Activated naive CD8-positive, alpha-beta T cell treated with anti-CD3 and anti-CD28 coated beads, Interleukin-2, amount 50 U/mL, for 16 hours (primary cell): Measurements from ENCODE around the gene GIMAP8.
"Not testable (repeated sequence)": the region's sequence is repeated elsewhere in the genome, so short reads cannot be mapped to it uniquely, and the experiment has no call there.

Experiments used
- DNase-seq: peaks from one replicate; pipeline ENCODE4 v3.0.0-alpha.2; 2020; ENCODE audit warnings: low read depth, low spot score

Gene GIMAP8

DNA sequence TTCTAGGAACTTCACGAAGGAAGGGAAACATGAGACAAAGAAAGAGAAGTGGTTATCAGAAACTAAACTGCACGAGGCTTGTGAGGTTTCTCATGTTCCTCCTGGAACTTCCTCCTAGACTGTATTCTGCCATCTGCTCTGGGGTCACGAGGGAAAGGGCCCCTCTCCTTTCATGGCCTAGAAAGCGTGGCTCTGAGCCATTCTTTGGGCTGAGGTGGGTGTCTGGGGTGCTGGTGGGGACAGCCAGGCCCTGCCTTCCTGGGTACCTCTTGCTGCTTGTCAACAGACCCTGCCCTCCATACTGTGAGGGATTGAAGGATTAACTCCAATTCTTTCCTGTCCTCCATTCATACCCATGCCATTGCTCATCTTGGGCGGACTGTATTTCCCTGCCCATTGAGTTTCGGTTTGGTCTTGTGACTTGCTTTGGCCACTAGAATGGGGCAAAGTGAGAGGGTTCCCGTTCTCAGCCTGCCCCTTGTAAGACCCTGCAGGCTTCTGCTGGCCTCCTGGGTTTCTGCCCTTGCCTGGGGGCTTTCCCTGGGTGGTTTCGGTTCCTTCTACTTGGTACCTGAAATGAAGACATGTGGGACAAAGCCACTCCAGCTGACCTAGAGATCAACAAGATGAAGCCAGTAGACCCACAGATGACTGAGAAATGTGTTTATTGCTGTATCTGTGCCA is 14.9 kb upstream of the GIMAP8 start:
- no peak for DNase-seq

DNA sequence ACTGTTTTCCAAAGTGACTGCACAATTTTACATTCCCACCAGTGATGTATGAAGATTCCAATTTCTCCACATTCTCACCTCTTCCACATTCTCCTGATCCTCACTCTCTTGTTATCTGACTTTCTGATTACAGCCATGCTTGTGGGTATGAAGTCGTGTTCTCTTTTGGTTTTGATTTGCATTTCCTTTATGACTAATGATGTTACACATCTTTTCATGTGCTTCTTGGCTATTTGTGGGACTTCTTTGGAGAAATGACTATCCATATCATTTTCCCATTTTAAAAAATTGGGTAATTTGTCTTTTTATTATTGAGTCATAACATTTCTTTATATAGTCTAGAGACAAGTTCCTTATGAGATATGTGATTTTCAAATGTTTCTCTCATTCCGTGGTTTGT is 10.5 kb upstream of the GIMAP8 start:
- DNase-seq: no peak

DNA sequence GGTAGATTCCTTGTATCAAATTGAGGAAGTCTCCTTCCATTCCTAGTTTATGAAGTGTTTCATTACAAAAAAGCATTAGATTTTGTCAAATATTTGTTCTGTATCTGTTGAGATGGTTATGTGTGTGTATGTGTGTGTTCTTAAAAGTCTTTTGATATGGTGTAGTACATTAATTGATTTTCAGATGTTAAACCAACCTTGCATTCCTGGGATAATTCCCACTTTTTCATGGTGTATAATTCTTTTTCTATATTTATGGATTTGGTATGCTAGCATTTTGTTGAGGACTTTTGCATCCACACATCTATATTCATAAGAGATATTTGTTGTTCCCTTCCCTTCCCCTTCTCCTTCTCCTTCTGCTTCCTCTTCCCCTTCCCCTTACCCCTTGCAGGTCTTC is 8.9 kb upstream of the GIMAP8 start:
- no peak for DNase-seq

DNA sequence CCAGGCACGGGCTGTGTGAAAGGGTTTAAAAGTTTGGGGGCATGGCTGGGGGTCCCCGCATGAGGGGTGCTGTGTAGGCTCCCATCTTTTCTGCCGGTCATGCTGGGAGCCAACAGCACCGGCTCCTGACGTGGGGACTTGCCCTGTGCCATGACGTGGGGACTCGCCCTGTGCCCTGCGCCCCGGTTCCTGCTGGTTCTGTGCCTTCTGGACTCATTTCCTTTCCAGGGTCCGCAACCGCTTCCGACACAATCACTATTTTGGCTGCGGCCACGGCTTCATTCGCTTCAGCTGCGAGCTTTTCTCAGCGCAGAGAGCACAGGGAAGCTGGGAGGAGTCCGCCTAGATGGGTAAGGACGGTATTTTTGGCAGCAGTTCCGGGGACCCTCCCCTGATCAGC is 7.6 kb upstream of the GIMAP8 start:
- DNase-seq: no peak

DNA sequence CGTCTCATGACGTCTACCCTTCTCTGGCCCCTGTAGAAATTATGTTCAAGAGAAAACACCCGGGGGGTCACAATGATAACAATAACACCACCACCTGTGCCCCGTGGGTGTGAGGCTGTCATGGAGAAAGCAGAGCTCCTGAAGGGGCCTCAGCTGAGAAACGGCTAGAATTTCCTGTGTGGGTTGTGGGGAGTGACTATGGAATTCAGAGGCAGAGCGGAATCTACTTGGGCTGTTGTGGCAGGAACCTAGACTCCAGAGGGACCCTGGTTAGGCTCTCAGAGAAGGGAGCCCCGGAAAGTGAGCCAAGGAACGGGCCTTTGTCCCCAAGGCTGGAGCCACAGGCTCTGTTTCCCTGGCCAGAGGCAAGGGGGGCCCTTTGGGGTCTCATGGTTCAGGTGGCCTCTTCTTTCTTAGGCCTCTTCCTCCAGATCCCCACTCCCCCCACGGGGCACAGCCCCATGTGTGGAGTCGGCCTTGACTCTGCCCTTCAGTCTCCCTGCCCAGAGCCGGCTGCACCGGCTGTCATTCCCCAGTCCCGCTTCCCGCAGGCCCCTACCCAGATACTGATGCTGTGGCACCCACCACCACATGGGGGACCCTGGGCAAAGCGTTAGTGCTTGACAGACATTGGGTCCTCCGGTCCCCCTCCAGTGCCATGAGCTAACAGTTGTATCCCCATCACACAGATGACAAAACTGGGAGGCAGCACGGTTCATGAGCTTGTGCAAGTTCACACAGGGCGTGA is 6.5 kb upstream of the GIMAP8 start:
- DNase-seq: no peak

GRCh38 chr7:150444674-150445365 is 5.6 kb upstream of the GIMAP8 start:
- no peak for DNase-seq

- no peak for DNase-seq
Measured at GRCh38 chr7:150446288-150446938, 4.0 kb upstream of the GIMAP8 start.

DNA sequence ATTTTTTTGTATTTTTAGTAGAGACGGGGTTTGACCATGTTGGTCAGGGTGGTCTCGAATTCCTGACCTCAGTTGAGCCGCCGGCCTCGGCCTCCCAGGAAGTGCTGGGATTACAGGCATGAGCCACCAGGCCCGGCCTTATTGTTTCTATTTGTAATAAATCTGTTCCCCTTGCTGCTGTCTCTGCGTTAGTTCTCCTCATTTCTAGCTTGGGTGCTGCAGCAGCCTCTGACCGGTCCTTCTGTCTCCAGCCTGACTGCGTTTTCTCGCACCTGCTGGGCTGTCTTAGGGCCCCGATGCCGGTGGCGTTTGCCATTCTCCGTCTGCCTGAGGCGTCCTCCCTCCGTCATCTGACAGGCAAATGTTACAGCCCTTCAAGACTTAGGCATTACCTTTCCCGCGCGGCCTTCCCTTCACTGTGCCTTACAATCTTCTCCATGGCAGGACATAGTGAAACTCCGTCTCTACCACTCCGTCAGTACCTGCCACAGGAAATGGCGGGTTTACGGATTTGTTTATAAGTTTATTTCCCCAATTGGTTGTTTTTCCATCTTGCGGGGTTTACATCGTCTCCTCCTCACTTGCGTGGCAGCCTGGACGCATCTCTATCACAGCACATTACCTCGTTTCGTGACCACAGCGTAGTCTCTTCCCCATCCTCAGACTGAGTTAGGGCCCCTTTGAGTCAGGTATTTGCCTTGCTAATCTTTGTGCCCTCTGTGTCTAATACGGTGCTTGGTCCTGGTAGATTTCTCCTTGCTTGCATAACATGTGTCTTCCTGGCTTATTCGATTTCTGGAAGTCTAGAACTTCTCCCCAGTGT is 2.3 kb upstream of the GIMAP8 start:
- DNase-seq: no peak

GRCh38 chr7:150448789-150449147 is 1.7 kb upstream of the GIMAP8 start:
- DNase-seq: peak; percentile 72

- DNase-seq: no peak
Measured at GRCh38 chr7:150449206-150449952, 1.1 kb upstream of the GIMAP8 start.

DNA sequence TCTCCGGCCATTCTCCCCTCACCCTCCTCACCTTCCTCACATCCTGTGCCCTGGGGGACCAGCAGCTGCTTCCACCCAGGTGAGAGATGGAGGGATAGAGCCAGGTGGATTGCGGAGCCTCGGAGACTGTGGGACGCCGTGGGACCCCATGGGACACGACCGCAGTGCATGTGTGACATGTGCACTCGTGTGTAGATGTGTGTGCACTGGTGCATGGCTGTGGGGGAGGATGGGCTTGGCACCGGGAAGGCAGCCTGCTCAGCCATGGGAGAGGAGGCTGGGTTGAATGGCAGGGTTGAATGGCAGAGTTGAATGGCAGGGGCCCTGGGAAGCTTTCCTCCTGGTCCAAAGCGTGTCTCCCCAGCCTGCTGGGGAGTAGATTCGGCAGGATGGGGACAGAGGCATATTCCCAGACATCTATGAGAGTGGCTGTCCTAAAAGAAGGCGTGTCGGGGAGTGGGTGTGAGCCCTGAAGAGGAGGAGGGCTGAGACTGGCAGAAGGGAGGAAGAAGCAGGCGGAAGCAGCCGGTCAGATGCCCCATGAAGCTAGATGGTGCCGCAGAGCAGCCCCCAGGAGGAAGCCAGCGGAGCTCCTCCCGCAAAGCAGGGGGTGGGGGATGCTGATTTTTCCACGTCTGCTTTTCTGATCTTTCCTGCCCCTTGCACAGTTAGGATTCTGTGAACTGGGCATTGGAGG is 815 bp downstream of the GIMAP8 start:
- DNase-seq: peak; percentile 25

GRCh38 chr7:150451833-150452461 is 1.5 kb downstream of the GIMAP8 start:
- no peak for DNase-seq

- DNase-seq: no peak
Measured at GRCh38 chr7:150453181-150453580, 2.8 kb downstream of the GIMAP8 start.

DNA sequence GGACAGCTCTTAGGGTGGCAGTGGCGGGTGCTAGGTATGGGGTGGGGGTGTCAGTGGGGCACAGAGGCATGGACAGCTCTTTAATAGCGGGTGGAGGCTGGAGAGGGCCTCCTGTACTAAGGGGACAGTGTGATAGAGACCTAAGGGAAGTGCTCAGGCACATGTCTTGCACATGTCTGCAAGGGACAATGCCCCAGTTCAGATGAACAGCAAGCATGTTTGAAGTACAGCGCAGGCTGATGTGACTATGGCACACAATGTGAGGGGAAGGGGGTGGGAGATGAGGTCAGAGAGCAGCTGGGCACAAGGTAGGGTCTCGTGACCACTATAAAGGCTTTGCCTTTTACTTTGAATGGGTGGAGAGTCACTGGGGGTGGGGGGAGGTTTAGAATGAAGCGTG is 3.5 kb downstream of the GIMAP8 start:
- no peak for DNase-seq

DNA sequence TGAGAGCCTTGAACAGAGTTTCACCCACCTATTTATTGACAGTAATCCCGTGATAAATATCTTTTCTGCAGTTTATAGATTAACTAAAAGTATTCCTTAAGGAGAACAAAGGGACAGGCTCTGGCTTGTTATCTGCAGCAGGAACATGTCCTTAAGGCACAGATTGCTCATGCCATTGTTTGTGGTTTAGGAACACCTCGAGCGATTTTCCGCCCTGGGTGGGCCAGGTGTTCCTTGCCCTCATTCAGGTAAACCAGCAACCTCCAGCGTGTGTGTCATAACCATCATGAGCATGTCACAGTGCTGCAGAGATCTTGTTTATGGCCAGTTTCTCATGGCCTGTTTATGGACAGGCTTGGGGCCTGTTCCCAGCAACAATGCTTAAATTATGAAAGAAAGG is 6.6 kb downstream of the GIMAP8 start:
- DNase-seq: not testable (repeated sequence)

- DNase-seq: no peak
Measured at GRCh38 chr7:150458235-150458634, 7.8 kb downstream of the GIMAP8 start.

- DNase-seq: no peak
Measured at GRCh38 chr7:150458756-150459155, 8.3 kb downstream of the GIMAP8 start.

DNA sequence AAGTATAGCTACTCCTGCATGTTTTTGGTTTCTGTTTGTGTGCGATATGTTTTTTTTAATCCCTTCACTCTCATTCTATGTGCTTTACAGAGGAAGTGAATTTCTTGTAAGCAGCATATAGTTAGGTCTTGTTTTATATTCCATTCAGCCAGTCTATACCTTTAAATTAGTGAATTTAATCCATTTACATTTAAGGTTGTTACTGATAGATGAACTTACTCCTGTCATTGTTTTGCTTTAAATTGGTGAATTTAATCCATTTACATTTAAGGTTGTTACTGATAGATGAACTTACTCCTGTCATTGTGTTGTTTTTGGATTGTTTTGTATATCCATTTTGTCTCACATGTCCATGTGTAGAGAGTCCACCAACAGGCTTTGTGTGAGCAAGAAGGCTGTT is 11.1 kb downstream of the GIMAP8 start:
- no peak for DNase-seq

DNA sequence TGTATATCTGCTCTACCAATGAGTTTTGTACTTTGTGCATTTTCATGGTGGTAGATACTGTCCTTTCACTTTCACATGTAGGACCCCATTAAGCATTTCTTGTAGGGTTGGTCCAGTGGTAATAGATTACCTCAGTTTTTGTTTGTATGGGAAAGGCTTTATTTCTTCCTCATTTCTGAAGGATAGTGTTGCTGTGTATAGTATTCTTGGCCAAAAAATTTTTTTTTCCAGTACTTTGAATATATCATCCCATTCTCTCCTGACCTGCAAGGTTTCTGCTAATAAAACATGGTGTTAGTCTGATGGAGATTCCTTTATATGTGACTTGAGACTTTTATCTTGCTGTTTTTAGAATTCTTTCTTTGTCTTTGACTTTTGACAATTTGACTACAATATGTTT is 12.0 kb downstream of the GIMAP8 start:
- DNase-seq: no peak

- no peak for DNase-seq
Measured at GRCh38 chr7:150463461-150463860, 13.0 kb downstream of the GIMAP8 start.
